ENCODE results near the gene SEMA6A. TPM values are rescaled to one million over a fixed set of nuclear protein-coding genes. Genes with fewer than 3 reads are reported as not detected.
A peak's percentile ranks its signal among the peaks of the same experiment; 100 is the strongest.

The SEMA6A gene
- total and polyA plus RNA-seq, 2 experiments from 2014 or later = 233 to 400 TPM

- no peak for DNase-seq (ENCODE audit: low spot score)
- H3K4me2 ChIP-seq = no peak overlapping the region
- Mint-ChIP-seq H3K27me3 (ENCODE audit: insufficient read depth, low read depth, poor library complexity) (no peaks in the 10 kb centered on the region), H3K4me1 (peaks cover 9% of the 10 kb centered on the region), H3K27ac (no peak overlapping the region), H3K36me3 (ENCODE audit: low read depth) (peaks cover 3% of the 10 kb centered on the region; the same call in 2 of the 3 replicates), H3K9me3 (peaks cover 2% of the 10 kb centered on the region; the same call in 1 of the 3 replicates), H3K4me3 (no peak overlapping the region)
- H3K9me2 ChIP-seq (ENCODE audit: insufficient read depth) = peaks cover 24% of the 10 kb centered on the region
- no peaks in the 10 kb centered on the region for H4K20me1 ChIP-seq (replicated peaks; ENCODE audit: insufficient read depth)
- H3K27ac ChIP-seq (ENCODE audit: low read depth) = no peak overlapping the region
- TF ChIP-seq EZH2phosphoT487 (IDR thresholded peaks at IDR 0.05; ENCODE audit: unreplicated experiment) = no peak
- no peak for TF ChIP-seq CREB1 (CRISPR knock-in tag; IDR thresholded peaks at IDR 0.05; ENCODE audit: low read depth)
- TF ChIP-seq EZH2 (IDR thresholded peaks at IDR 0.05; ENCODE audit: low read depth, unreplicated experiment) = no peak
- TF ChIP-seq POLR2AphosphoS5 (IDR thresholded peaks at IDR 0.05; ENCODE audit: low read depth) = no peak
- no peak for TF ChIP-seq ZNF331 (CRISPR knock-in tag; IDR thresholded peaks at IDR 0.05; ENCODE audit: low read depth)
- TF ChIP-seq, protein P1, sequence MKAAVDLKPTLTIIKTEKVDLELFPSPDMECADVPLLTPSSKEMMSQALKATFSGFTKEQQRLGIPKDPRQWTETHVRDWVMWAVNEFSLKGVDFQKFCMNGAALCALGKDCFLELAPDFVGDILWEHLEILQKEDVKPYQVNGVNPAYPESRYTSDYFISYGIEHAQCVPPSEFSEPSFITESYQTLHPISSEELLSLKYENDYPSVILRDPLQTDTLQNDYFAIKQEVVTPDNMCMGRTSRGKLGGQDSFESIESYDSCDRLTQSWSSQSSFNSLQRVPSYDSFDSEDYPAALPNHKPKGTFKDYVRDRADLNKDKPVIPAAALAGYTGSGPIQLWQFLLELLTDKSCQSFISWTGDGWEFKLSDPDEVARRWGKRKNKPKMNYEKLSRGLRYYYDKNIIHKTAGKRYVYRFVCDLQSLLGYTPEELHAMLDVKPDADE (IDR thresholded peaks at IDR 0.05) = no peak
- TF ChIP-seq STAT1 (IDR thresholded peaks at IDR 0.05; ENCODE audit: unreplicated experiment) = no peak
- ATAC-seq = no peak
- no peaks in the 10 kb centered on the region for H3K79me2 ChIP-seq (replicated peaks; ENCODE audit: insufficient read depth)
- no peaks in the 10 kb centered on the region for H3K27me3 ChIP-seq (ENCODE audit: insufficient read depth)
- H3K36me3 ChIP-seq (ENCODE audit: insufficient read depth) = no peaks in the 10 kb centered on the region
- no peak overlapping the region for H3K4me3 ChIP-seq
- H3K4me1 ChIP-seq (ENCODE audit: insufficient read depth) = no peaks in the 10 kb centered on the region; the same call in 1 of the 2 replicates
- H2AFZ ChIP-seq = peak overlapping the region; percentile 58; the same call in 1 of the 2 replicates
- H3F3A ChIP-seq (replicated peaks; ENCODE audit: low read depth) = 0 out of 2 replicates have a peak, but pooled peaks cover 5% of the 10 kb centered on the region
These were observed 18.7 kb upstream of the SEMA6A start for GRCh38 chr5:116593340-116593739.

GRCh38 chr5:116585227-116585626 is 10.6 kb upstream of the SEMA6A start:
- Histone ChIP-seq H3K4me2 (no peak overlapping the region), H3K4me3 (no peak overlapping the region), H3K9me2 (ENCODE audit: insufficient read depth) (no peaks in the 10 kb centered on the region; the same call in 1 of the 2 replicates), H3F3A (replicated peaks; ENCODE audit: low read depth) (no peaks in the 10 kb centered on the region), H3K27ac (ENCODE audit: low read depth) (no peak overlapping the region), H3K36me3 (ENCODE audit: insufficient read depth) (no peaks in the 10 kb centered on the region), H3K4me1 (ENCODE audit: insufficient read depth) (no peaks in the 10 kb centered on the region; the same call in 1 of the 2 replicates), H4K20me1 (replicated peaks; ENCODE audit: insufficient read depth) (no peaks in the 10 kb centered on the region), H3K27me3 (ENCODE audit: insufficient read depth) (no peaks in the 10 kb centered on the region), H2AFZ (no peak overlapping the region), H3K79me2 (replicated peaks; ENCODE audit: insufficient read depth) (no peaks in the 10 kb centered on the region)
- ATAC-seq = no peak
- Mint-ChIP-seq H3K27ac (no peak overlapping the region), H3K4me1 (peaks cover 3% of the 10 kb centered on the region), H3K36me3 (ENCODE audit: low read depth) (peaks cover 4% of the 10 kb centered on the region; the same call in 2 of the 3 replicates), H3K4me3 (no peak overlapping the region), H3K9me3 (no peaks in the 10 kb centered on the region), H3K27me3 (ENCODE audit: insufficient read depth, low read depth, poor library complexity) (no peaks in the 10 kb centered on the region)
- no peak for DNase-seq (ENCODE audit: low spot score)
- TF ChIP-seq, protein P2, sequence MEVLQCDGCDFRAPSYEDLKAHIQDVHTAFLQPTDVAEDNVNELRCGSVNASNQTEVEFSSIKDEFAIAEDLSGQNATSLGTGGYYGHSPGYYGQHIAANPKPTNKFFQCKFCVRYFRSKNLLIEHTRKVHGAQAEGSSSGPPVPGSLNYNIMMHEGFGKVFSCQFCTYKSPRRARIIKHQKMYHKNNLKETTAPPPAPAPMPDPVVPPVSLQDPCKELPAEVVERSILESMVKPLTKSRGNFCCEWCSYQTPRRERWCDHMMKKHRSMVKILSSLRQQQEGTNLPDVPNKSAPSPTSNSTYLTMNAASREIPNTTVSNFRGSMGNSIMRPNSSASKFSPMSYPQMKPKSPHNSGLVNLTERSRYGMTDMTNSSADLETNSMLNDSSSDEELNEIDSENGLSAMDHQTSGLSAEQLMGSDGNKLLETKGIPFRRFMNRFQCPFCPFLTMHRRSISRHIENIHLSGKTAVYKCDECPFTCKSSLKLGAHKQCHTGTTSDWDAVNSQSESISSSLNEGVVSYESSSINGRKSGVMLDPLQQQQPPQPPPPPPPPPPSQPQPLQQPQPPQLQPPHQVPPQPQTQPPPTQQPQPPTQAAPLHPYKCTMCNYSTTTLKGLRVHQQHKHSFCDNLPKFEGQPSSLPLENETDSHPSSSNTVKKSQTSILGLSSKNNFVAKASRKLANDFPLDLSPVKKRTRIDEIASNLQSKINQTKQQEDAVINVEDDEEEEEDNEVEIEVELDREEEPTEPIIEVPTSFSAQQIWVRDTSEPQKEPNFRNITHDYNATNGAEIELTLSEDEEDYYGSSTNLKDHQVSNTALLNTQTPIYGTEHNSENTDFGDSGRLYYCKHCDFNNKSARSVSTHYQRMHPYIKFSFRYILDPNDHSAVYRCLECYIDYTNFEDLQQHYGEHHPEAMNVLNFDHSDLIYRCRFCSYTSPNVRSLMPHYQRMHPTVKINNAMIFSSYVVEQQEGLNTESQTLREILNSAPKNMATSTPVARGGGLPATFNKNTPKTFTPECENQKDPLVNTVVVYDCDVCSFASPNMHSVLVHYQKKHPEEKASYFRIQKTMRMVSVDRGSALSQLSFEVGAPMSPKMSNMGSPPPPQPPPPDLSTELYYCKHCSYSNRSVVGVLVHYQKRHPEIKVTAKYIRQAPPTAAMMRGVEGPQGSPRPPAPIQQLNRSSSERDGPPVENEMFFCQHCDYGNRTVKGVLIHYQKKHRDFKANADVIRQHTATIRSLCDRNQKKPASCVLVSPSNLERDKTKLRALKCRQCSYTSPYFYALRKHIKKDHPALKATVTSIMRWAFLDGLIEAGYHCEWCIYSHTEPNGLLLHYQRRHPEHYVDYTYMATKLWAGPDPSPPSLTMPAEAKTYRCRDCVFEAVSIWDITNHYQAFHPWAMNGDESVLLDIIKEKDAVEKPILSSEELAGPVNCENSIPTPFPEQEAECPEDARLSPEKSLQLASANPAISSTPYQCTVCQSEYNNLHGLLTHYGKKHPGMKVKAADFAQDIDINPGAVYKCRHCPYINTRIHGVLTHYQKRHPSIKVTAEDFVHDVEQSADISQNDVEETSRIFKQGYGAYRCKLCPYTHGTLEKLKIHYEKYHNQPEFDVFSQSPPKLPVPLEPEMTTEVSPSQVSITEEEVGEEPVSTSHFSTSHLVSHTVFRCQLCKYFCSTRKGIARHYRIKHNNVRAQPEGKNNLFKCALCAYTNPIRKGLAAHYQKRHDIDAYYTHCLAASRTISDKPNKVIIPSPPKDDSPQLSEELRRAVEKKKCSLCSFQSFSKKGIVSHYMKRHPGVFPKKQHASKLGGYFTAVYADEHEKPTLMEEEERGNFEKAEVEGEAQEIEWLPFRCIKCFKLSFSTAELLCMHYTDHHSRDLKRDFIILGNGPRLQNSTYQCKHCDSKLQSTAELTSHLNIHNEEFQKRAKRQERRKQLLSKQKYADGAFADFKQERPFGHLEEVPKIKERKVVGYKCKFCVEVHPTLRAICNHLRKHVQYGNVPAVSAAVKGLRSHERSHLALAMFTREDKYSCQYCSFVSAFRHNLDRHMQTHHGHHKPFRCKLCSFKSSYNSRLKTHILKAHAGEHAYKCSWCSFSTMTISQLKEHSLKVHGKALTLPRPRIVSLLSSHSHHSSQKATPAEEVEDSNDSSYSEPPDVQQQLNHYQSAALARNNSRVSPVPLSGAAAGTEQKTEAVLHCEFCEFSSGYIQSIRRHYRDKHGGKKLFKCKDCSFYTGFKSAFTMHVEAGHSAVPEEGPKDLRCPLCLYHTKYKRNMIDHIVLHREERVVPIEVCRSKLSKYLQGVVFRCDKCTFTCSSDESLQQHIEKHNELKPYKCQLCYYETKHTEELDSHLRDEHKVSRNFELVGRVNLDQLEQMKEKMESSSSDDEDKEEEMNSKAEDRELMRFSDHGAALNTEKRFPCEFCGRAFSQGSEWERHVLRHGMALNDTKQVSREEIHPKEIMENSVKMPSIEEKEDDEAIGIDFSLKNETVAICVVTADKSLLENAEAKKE (CRISPR knock-in tag; IDR thresholded peaks at IDR 0.05) = no peak
- TF ChIP-seq, protein P3, sequence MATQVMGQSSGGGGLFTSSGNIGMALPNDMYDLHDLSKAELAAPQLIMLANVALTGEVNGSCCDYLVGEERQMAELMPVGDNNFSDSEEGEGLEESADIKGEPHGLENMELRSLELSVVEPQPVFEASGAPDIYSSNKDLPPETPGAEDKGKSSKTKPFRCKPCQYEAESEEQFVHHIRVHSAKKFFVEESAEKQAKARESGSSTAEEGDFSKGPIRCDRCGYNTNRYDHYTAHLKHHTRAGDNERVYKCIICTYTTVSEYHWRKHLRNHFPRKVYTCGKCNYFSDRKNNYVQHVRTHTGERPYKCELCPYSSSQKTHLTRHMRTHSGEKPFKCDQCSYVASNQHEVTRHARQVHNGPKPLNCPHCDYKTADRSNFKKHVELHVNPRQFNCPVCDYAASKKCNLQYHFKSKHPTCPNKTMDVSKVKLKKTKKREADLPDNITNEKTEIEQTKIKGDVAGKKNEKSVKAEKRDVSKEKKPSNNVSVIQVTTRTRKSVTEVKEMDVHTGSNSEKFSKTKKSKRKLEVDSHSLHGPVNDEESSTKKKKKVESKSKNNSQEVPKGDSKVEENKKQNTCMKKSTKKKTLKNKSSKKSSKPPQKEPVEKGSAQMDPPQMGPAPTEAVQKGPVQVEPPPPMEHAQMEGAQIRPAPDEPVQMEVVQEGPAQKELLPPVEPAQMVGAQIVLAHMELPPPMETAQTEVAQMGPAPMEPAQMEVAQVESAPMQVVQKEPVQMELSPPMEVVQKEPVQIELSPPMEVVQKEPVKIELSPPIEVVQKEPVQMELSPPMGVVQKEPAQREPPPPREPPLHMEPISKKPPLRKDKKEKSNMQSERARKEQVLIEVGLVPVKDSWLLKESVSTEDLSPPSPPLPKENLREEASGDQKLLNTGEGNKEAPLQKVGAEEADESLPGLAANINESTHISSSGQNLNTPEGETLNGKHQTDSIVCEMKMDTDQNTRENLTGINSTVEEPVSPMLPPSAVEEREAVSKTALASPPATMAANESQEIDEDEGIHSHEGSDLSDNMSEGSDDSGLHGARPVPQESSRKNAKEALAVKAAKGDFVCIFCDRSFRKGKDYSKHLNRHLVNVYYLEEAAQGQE (IDR thresholded peaks at IDR 0.05; ENCODE audit: unreplicated experiment) = no peak
- no peak for TF ChIP-seq JUNB (IDR thresholded peaks at IDR 0.05; ENCODE audit: unreplicated experiment)

Measured in GM23338 (cell line).